ENCODE measurements around the gene RAB8B. TPM values are rescaled to one million over a fixed set of nuclear protein-coding genes. Genes with fewer than 3 reads are reported as not detected.
A peak's percentile ranks its signal among the peaks of the same experiment; 100 is the strongest.

Gene RAB8B
- total RNA-seq, 1 donor from 2014 or later, result 31.6 TPM

- TF ChIP-seq, protein P1, sequence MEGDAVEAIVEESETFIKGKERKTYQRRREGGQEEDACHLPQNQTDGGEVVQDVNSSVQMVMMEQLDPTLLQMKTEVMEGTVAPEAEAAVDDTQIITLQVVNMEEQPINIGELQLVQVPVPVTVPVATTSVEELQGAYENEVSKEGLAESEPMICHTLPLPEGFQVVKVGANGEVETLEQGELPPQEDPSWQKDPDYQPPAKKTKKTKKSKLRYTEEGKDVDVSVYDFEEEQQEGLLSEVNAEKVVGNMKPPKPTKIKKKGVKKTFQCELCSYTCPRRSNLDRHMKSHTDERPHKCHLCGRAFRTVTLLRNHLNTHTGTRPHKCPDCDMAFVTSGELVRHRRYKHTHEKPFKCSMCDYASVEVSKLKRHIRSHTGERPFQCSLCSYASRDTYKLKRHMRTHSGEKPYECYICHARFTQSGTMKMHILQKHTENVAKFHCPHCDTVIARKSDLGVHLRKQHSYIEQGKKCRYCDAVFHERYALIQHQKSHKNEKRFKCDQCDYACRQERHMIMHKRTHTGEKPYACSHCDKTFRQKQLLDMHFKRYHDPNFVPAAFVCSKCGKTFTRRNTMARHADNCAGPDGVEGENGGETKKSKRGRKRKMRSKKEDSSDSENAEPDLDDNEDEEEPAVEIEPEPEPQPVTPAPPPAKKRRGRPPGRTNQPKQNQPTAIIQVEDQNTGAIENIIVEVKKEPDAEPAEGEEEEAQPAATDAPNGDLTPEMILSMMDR (IDR thresholded peaks at IDR 0.05; ENCODE audit: unreplicated experiment), result no peak
- DNase-seq (ENCODE audit: low spot score, unreplicated experiment), result no peak
- Mint-ChIP-seq H3K36me3 (ENCODE audit: insufficient read depth) (peaks cover 4% of the 10 kb centered on the region), H3K27ac (no peak overlapping the region), H3K4me3 (ENCODE audit: low read depth) (no peak overlapping the region), H3K4me1 (ENCODE audit: low read depth) (no peaks in the 10 kb centered on the region), H3K9me3 (ENCODE audit: low read depth) (no peaks in the 10 kb centered on the region), H3K27me3 (no peaks in the 10 kb centered on the region)
Observed at GRCh38 chr15:63284335-63284734, 94.9 kb downstream of the RAB8B start.

GRCh38 chr15:63287109-63287508, 97.7 kb downstream of the RAB8B start:
- no peak overlapping the region for H3K27ac Mint-ChIP-seq
- TF ChIP-seq, protein P1 (IDR thresholded peaks at IDR 0.05; ENCODE audit: unreplicated experiment), result no peak
- peaks cover 5% of the 10 kb centered on the region for H3K36me3 Mint-ChIP-seq (ENCODE audit: insufficient read depth)
- H3K4me1 Mint-ChIP-seq (ENCODE audit: low read depth), result no peaks in the 10 kb centered on the region
- H3K27me3 Mint-ChIP-seq, result no peaks in the 10 kb centered on the region
- no peaks in the 10 kb centered on the region for H3K9me3 Mint-ChIP-seq (ENCODE audit: low read depth)
- no peak for DNase-seq (ENCODE audit: low spot score, unreplicated experiment)
- no peak overlapping the region for H3K4me3 Mint-ChIP-seq (ENCODE audit: low read depth)

DNA sequence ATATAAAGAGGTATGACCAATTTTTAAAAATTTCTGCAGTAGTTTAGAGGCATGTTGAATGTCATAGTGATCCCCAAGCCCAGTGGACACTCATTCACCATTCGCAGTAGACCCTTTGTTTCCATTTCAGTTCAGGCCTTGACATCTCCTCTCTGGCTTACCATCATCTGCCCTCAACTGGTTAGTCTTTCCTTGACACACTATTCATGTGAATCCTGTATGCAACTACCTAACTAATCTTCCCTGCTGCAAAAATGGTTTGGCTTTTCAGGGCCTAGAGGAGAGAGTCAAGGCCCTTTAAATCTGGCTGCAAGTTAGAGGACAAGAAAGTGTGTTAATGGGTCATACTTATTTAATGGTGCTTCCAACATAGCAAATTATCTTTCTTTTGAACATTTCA, 98.9 kb downstream of the RAB8B start:
- H3K27ac Mint-ChIP-seq, result no peak overlapping the region
- H3K9me3 Mint-ChIP-seq (ENCODE audit: low read depth), result no peaks in the 10 kb centered on the region
- TF ChIP-seq, protein P1 (IDR thresholded peaks at IDR 0.05; ENCODE audit: unreplicated experiment), result no peak
- DNase-seq (ENCODE audit: low spot score, unreplicated experiment), result no peak
- H3K4me3 Mint-ChIP-seq (ENCODE audit: low read depth), result no peak overlapping the region
- peaks cover 5% of the 10 kb centered on the region for H3K36me3 Mint-ChIP-seq (ENCODE audit: insufficient read depth)
- no peaks in the 10 kb centered on the region for H3K4me1 Mint-ChIP-seq (ENCODE audit: low read depth)
- H3K27me3 Mint-ChIP-seq, result no peaks in the 10 kb centered on the region

- TF ChIP-seq, protein P1 (IDR thresholded peaks at IDR 0.05; ENCODE audit: unreplicated experiment), result peak; percentile 72
- Mint-ChIP-seq H3K36me3 (ENCODE audit: insufficient read depth) (peaks cover 4% of the 10 kb centered on the region), H3K4me1 (ENCODE audit: low read depth) (no peaks in the 10 kb centered on the region), H3K27ac (no peak overlapping the region), H3K4me3 (ENCODE audit: low read depth) (no peak overlapping the region), H3K27me3 (no peaks in the 10 kb centered on the region), H3K9me3 (ENCODE audit: low read depth) (no peaks in the 10 kb centered on the region)
- no peak for DNase-seq (ENCODE audit: low spot score, unreplicated experiment)
Observed at GRCh38 chr15:63288778-63289378, 99.5 kb downstream of the RAB8B start.

DNA sequence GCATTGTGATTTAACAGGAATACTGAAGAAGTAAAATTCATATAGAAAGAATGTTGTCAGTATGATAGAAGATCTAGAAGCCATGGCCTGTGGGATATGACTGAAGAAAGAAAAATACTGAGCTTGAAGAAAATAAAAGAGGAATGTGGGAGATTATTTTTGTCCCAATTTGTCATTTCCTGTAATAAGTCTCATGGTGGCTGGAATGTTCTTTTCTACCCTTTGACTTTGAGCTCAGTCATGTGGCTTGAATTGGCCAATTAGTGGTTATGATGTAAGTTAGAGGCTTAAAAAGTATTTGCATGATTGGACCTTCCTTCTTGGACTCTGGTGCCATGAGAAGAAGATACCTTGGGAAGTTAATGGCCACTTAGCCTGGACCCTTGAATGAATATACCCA, 102.1 kb downstream of the RAB8B start:
- Mint-ChIP-seq H3K4me1 (ENCODE audit: low read depth) (no peaks in the 10 kb centered on the region), H3K27me3 (no peaks in the 10 kb centered on the region), H3K9me3 (ENCODE audit: low read depth) (no peaks in the 10 kb centered on the region), H3K27ac (no peak overlapping the region), H3K36me3 (ENCODE audit: insufficient read depth) (peaks cover 9% of the 10 kb centered on the region), H3K4me3 (ENCODE audit: low read depth) (no peak overlapping the region)
- no peak for DNase-seq (ENCODE audit: low spot score, unreplicated experiment)
- TF ChIP-seq, protein P1 (IDR thresholded peaks at IDR 0.05; ENCODE audit: unreplicated experiment), result no peak
